ENCODE measurements around the gene PELI2. TPM values are rescaled to one million over a fixed set of nuclear protein-coding genes. Genes with fewer than 3 reads are reported as not detected.
A peak's percentile ranks its signal among the peaks of the same experiment; 100 is the strongest.

The PELI2 gene
- total RNA-seq, 1 donor from 2014 or later, result 32.2 TPM

- Mint-ChIP-seq H3K4me1 (ENCODE audit: low read depth) (peaks cover 10% of the 10 kb centered on the region), H3K27ac (no peak overlapping the region), H3K36me3 (ENCODE audit: insufficient read depth) (no peaks in the 10 kb centered on the region), H3K27me3 (no peaks in the 10 kb centered on the region), H3K9me3 (ENCODE audit: low read depth) (no peaks in the 10 kb centered on the region), H3K4me3 (ENCODE audit: low read depth) (no peak overlapping the region)
- no peak for TF ChIP-seq CTCF (IDR thresholded peaks at IDR 0.05; ENCODE audit: unreplicated experiment)
- DNase-seq (ENCODE audit: low spot score, unreplicated experiment), result no peak
Measured at GRCh38 chr14:56143025-56143424, 24.8 kb downstream of the PELI2 start.

DNA sequence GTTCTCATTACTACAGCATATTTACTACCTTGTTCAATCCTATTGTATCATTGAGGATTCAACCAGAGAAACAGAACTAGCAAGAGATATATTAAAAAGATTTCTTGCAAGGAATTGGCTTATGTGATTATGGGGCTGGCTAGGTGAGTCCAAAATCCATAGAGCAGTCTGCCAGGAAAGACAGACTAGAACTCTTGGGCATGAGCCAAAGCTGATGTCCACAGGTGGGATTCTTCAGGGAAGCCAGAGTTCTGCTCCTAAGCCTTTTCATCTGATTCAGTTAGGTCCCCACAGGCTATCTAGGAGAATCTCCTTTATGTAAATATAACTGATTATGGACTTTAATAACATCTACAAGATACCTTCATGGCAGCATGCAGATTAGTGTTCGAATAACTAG, 26.0 kb downstream of the PELI2 start:
- Mint-ChIP-seq H3K9me3 (ENCODE audit: low read depth) (no peaks in the 10 kb centered on the region), H3K27ac (no peak overlapping the region), H3K4me3 (ENCODE audit: low read depth) (no peak overlapping the region), H3K4me1 (ENCODE audit: low read depth) (peaks cover 14% of the 10 kb centered on the region), H3K36me3 (ENCODE audit: insufficient read depth) (no peaks in the 10 kb centered on the region), H3K27me3 (no peaks in the 10 kb centered on the region)
- TF ChIP-seq CTCF (IDR thresholded peaks at IDR 0.05; ENCODE audit: unreplicated experiment), result no peak
- DNase-seq (ENCODE audit: low spot score, unreplicated experiment), result no peak

- DNase-seq (ENCODE audit: low spot score, unreplicated experiment), result no peak
- Mint-ChIP-seq H3K4me1 (ENCODE audit: low read depth) (peaks cover 15% of the 10 kb centered on the region), H3K36me3 (ENCODE audit: insufficient read depth) (no peaks in the 10 kb centered on the region), H3K9me3 (ENCODE audit: low read depth) (no peaks in the 10 kb centered on the region), H3K27me3 (no peaks in the 10 kb centered on the region), H3K4me3 (ENCODE audit: low read depth) (no peak overlapping the region), H3K27ac (peak overlapping the region; percentile 85)
- TF ChIP-seq CTCF (IDR thresholded peaks at IDR 0.05; ENCODE audit: unreplicated experiment), result no peak
Measured at GRCh38 chr14:56145181-56145769, 27.1 kb downstream of the PELI2 start.

GRCh38 chr14:56145965-56146364, 27.8 kb downstream of the PELI2 start:
- H3K27ac Mint-ChIP-seq, result no peak overlapping the region
- no peak for TF ChIP-seq CTCF (IDR thresholded peaks at IDR 0.05; ENCODE audit: unreplicated experiment)
- H3K4me1 Mint-ChIP-seq (ENCODE audit: low read depth), result peaks cover 13% of the 10 kb centered on the region
- no peak for DNase-seq (ENCODE audit: low spot score, unreplicated experiment)
- no peaks in the 10 kb centered on the region for H3K36me3 Mint-ChIP-seq (ENCODE audit: insufficient read depth)
- H3K4me3 Mint-ChIP-seq (ENCODE audit: low read depth), result no peak overlapping the region
- H3K27me3 Mint-ChIP-seq, result no peaks in the 10 kb centered on the region
- H3K9me3 Mint-ChIP-seq (ENCODE audit: low read depth), result no peaks in the 10 kb centered on the region

DNA sequence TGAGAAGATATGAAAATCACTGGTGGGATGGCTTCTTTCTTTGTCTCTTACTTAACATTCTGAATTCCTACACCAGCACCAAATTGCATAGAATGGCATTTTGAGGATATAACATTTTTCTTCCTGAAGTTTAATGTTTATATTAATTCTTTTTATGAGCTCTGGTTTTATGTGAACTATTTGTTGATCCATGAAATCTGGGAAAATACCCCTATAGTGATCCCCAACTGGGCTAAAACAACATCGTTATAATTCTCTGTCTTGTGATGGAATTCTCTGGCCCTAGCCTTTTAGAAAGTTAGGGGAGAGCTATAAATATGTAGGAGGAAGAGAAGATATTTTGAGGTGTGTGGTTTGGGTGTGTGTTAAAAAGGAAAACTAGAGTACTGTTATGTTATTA, 29.2 kb downstream of the PELI2 start:
- no peak for TF ChIP-seq CTCF (IDR thresholded peaks at IDR 0.05; ENCODE audit: unreplicated experiment)
- H3K27me3 Mint-ChIP-seq, result no peaks in the 10 kb centered on the region
- no peaks in the 10 kb centered on the region for H3K9me3 Mint-ChIP-seq (ENCODE audit: low read depth)
- no peak overlapping the region for H3K4me3 Mint-ChIP-seq (ENCODE audit: low read depth)
- no peaks in the 10 kb centered on the region for H3K36me3 Mint-ChIP-seq (ENCODE audit: insufficient read depth)
- H3K4me1 Mint-ChIP-seq (ENCODE audit: low read depth), result peaks cover 15% of the 10 kb centered on the region
- no peak for DNase-seq (ENCODE audit: low spot score, unreplicated experiment)
- no peak overlapping the region for H3K27ac Mint-ChIP-seq
